Panc1 (cell line): ENCODE measurements around the gene SH3TC1.

Experiments
- CTCF ChIP-seq: fragments of 450-650 bp; IDR thresholded peaks from 2 replicates; pipeline ENCODE4 v1.5.1; 2017; ENCODE audit warnings: mild to moderate bottlenecking
- POLR2AphosphoS5 ChIP-seq: IDR thresholded peaks from 2 replicates; pipeline ENCODE4 v1.6.1; 2012; ENCODE audit warnings: mild to moderate bottlenecking, low read depth, low read length, moderate library complexity
- REST ChIP-seq, 2 experiments: IDR thresholded peaks; 2 replicates each; pipeline ENCODE4 v1.6.1; 2011 to 2012; ENCODE audit warnings: low read depth in 2 of 2, control low read depth in 1 of 2, low read length in 1 of 2, mild to moderate bottlenecking in 1 of 2, moderate library complexity in 1 of 2; ENCODE audit not compliant: insufficient read depth in 1 of 2
- TCF7L2 ChIP-seq: IDR thresholded peaks from 2 replicates; pipeline ENCODE4 v1.6.1; 2011; ENCODE audit warnings: mild to moderate bottlenecking, low read depth, low read length, inconsistent platforms

GRCh38 chr4:8225706-8226443 is 26.8 kb downstream of the SH3TC1 start:
- TF ChIP-seq CTCF (no peak), POLR2AphosphoS5 (no peak), REST (IDR thresholded peaks at IDR 0.05; ENCODE audit: insufficient read depth in 1 of 2, low read depth in 2 of 2, low read length in 1 of 2) (no peak), TCF7L2 (no peak)
